ENCODE data around the gene PYDC1.
"Not testable (repeated sequence)": the region's sequence is repeated elsewhere in the genome, so short reads cannot be mapped to it uniquely, and the experiment has no call there.

Gene PYDC1

GRCh38 chr16:31221357-31222160 lies 4.6 kb upstream of the PYDC1 start:
- DNase-seq: no peak

- no peak for DNase-seq
Observed at GRCh38 chr16:31219154-31219741, 2.3 kb upstream of the PYDC1 start.

GRCh38 chr16:31217136-31217530 lies 198 bp upstream of the PYDC1 start:
- no peak for DNase-seq

GRCh38 chr16:31215287-31216162 lies 1.4 kb downstream of the PYDC1 start:
- peak in 1 of 2 experiments; percentile 70 for DNase-seq

GRCh38 chr16:31214708-31215286 lies 2.1 kb downstream of the PYDC1 start:
- no peak for DNase-seq

- no peak for DNase-seq
Observed at GRCh38 chr16:31213877-31214707, 2.8 kb downstream of the PYDC1 start, which contains the start of gene TRIM72. TSS of gene TRIM72 (plus strand) at chr16:31214119. CDS start at chr16:31214739, 620 bp downstream.

GRCh38 chr16:31213342-31213741 lies 3.6 kb downstream of the PYDC1 start:
- no peak for DNase-seq

GRCh38 chr16:31206776-31207175 lies 10.2 kb downstream of the PYDC1 start:
- DNase-seq: no peak

- DNase-seq: no peak
Observed at GRCh38 chr16:31204871-31205666, 11.9 kb downstream of the PYDC1 start.

- no peak for DNase-seq
Observed at GRCh38 chr16:31202414-31203375, 14.2 kb downstream of the PYDC1 start, which contains the start of gene PYCARD. TSS of gene PYCARD (minus strand) at chr16:31202760. CDS start at chr16:31202690, 70 bp downstream.

GRCh38 chr16:31201582-31202413 lies 15.1 kb downstream of the PYDC1 start:
- no peak for DNase-seq

- no peak for DNase-seq
Observed at GRCh38 chr16:31200821-31201568, 15.9 kb downstream of the PYDC1 start.

- not testable (repeated sequence) for DNase-seq
Observed at GRCh38 chr16:31200111-31200510, 16.8 kb downstream of the PYDC1 start.

GRCh38 chr16:31199430-31200041 lies 17.4 kb downstream of the PYDC1 start:
- no peak for DNase-seq

GRCh38 chr16:31198207-31198882 lies 18.6 kb downstream of the PYDC1 start:
- DNase-seq: no peak

- no peak for DNase-seq
Observed at GRCh38 chr16:31196324-31197088, 20.4 kb downstream of the PYDC1 start.
